ENCODE data around the gene TNFAIP8L3. TPM values are rescaled to one million over a fixed set of nuclear protein-coding genes. Genes with fewer than 3 reads are reported as not detected.

The TNFAIP8L3 gene
- polyA plus RNA-seq, 3 donors = 1.3 to 1.9 (median 1.7) TPM

GRCh38 chr15:51119120-51119519 lies 24.4 kb upstream of the TNFAIP8L3 start:
- no peak for DNase-seq

- DNase-seq = no peak
Measured at GRCh38 chr15:51117270-51117669, 22.6 kb upstream of the TNFAIP8L3 start.

- DNase-seq = no peak
Measured at GRCh38 chr15:51114437-51115119, 19.9 kb upstream of the TNFAIP8L3 start.

DNA sequence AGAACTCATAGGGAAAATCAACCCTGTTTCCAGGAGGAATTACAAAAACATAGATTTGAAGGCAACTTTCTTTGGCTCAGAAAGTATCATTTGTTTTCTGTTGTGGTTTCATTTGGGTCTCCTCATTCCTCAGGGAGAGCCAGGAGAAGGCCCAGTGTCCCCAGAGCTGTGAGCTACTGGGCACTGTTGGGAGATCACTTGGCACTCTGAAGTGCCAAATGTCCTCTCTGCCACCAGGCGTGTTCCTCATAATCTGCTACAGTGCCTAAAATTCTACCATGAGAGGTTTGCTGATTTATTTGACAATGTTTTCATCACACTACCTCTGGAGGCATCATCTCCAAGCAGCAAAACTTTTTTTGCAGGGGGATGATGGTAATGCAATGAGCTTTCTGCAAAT lies 17.4 kb upstream of the TNFAIP8L3 start:
- DNase-seq = no peak

- DNase-seq = no peak
Measured at GRCh38 chr15:51111061-51111460, 16.4 kb upstream of the TNFAIP8L3 start.

GRCh38 chr15:51110171-51110570 lies 15.5 kb upstream of the TNFAIP8L3 start:
- no peak for DNase-seq

GRCh38 chr15:51108933-51109550 lies 14.3 kb upstream of the TNFAIP8L3 start:
- no peak for DNase-seq

- DNase-seq = no peak
Measured at GRCh38 chr15:51107612-51108011, 12.9 kb upstream of the TNFAIP8L3 start.

DNA sequence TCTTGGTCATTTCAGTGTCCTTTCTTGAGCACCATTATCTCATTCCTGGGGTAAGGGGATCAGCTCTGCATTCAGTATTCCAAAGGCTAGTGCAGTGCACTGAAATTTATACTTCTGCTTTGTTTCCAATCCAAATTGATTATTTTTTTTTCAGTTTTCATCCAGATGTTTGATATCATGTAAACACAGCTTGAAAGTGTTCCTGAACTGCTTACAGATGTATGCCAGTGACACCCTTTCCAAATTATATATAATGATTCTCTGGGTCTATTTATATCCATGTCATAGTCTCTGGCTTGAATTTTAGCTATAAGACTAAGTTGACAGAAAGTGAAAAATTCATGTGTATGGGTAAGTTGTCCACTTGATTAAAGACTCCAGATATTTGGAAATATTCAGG lies 11.8 kb upstream of the TNFAIP8L3 start:
- no peak for DNase-seq

- no peak for DNase-seq
Measured at GRCh38 chr15:51105430-51106016, 10.8 kb upstream of the TNFAIP8L3 start.

- DNase-seq = no peak
Measured at GRCh38 chr15:51104512-51104911, 9.8 kb upstream of the TNFAIP8L3 start.

GRCh38 chr15:51103330-51103729 lies 8.6 kb upstream of the TNFAIP8L3 start:
- no peak for DNase-seq

DNA sequence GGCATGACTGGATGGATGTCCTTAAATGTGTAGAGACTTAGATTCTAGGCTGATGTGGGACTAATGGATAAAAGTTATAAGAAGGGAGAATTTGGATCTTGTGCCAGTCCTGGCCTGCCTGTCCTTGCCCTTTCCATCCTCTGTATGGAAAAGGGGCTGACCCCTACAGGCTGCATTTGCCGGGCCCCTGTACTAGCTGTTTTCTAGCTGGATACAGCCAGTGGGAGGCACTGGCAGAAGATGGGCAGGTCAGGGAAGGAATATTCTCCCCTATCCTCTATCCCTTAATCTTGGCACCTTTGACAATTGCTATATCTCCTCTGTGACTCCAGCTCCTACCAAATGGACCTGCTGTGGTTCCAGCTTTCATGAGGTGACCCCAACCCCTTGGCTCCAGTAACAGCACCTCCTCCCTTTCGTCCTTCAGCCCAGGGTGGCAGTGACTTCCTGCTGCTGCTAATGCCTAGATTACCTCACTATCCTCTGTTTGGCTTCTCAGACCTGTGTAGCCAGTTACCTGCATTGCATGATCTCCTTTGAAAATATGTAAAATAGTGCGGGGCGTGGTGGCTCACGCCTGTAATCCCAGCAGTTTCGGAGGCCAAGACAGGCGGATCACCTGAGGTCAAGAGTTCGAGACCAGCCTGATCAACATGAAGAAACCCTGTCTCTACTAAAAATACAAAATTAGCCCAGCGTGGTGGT lies 6.2 kb upstream of the TNFAIP8L3 start:
- DNase-seq = no peak

DNA sequence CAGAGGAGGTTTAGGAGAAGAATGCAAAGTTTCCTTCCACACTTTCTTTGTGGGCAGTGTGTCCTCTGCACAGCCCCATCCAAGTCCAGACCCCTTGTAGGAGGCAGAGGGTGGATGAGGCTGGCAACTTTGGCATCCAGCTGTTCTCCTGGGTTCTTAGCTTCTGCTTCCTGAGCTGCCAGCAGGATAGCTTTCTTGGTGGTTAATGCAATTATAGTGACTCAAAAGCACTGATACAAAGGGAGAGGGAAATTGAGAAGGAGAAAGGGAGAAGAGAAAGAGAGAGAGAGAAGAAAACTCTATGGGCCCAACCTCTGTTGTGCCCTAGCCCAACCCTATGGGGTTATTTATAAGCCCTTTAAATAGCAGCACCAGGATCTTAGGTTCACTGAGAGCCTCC lies 4.5 kb upstream of the TNFAIP8L3 start:
- no peak for DNase-seq

DNA sequence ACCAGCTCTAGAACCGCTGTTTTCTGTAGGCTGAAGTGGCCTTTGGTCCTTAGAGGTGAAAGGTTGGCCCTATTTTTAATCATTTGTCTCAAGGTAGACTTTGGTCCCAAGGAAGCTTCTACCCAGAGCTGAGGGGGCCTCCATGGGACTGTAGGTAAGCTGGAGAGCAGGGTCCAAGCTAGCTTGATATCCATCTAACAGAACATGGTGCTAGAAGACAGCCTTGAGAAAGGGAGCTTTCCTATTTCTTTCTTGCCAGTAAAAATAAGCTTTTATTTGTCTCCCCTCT lies 3.6 kb upstream of the TNFAIP8L3 start:
- DNase-seq = no peak

- no peak for DNase-seq
Measured at GRCh38 chr15:51097553-51098330, 3.0 kb upstream of the TNFAIP8L3 start.

DNA sequence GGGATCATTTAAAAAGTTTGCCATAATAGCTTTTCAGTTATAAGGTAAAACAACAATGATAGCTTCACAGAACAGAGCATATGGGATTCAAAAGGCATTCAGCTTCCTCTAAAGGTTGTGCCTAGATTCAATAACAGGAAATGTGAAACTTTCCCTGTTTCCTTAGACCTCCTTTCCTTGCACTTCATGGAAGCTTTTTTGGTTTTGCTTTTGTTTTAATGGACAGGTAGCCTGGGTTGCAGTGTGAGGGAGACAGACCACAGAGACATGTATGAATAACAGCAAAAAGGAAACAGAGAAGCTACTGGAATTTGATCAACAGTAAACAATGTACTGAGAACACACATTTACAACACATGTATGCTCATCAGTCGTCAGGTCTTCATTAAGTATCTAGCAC lies 2.3 kb upstream of the TNFAIP8L3 start:
- no peak for DNase-seq

DNA sequence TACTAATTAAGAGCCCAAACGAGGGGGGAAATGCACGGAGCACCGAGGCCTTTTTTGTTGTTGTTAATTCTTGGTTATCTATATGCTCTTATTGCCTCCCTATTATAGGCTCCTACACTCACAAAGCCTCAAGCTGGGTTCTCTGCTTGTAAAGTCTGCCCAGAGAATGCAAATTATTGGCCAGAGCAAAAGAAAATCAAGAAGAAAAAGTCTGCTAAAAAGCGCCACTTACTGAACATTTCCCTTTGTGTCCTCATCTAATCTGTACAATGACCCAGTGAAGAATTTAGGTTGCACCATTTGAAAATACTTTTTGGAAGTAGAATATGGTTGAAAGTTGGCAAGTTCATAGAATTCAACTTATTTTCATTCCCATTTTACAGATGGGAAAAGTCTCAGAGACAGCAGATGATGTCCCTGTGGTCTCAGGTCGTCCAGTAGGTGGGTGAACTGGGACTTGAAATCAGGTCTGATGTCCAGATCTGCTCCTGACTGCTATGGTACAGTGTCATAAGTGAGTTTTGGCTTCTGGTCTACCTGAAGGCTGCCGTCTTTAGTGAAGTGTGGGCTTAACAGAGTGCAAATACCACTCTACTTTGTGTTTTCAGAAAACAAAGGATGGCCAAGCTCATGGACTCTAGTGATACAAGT lies 1.1 kb upstream of the TNFAIP8L3 start:
- no peak for DNase-seq

DNA sequence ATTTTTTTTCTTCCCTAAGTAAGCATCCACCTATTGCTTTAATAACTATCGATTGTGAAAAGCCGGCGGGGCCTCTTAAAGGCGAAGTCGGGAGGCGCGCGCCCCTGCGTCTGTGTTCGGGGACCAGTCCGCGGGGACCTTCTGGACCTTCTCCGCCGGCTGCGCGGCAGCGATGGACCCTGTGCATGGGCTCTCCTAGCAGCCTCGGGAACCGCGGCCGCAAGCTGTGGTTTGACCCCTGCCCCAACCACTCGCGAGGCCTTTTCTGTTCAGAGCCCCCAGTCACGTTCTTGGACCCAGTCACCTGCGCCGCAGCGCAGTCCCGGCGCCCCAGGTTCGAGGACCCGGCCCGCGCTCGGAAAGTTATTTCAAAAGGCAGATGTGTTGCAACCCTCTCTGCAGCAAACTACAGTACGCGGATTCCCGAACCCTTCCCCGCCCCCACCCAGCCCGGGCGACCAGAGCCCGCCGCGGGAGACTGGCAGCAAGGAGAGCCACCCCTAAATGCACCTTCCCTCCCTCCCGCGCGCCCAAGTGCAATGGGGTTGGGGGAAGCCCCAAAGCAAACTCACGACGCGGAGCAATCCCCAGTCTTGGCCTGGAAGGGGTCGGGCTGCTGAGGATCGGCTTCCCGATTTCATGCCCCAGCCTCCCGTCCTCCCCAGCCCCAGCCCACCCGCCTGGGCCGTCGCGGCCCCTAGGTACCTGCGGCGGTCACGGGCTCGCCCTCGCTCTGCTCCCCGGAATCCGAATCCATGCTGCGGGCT lies 684 bp downstream of the TNFAIP8L3 start:
- DNase-seq = peak; percentile 21

- no peak for DNase-seq
Measured at GRCh38 chr15:51093488-51093838, 1.2 kb downstream of the TNFAIP8L3 start.

DNA sequence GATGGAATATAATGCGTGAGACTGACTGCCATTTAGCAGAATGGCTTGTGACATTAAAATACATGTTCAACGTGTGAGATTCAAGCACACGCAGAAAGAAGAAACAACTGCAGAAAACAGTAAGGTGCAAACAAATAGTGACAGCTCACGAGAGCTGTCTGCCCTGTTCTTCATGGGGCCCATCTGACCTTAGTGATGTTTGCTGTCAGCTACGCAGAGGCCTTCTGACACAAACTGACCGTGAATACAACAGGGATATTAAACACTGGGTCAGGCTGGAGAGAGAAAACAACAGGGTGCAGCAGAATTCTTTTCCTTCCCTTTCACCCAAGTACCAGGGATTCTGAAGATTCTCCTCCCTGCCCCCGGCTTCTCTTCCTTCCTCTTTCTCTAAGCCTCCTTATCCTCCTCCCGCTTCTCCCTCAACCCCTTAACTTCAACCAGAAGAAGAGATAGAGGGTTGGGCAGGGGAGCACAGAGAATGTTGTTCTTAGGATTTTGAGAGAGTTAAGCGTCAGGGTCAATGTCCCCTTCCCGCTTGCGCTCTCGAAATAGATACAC lies 2.1 kb downstream of the TNFAIP8L3 start:
- DNase-seq = no peak
